Measurements from ENCODE around the gene KIF13A.

DNA sequence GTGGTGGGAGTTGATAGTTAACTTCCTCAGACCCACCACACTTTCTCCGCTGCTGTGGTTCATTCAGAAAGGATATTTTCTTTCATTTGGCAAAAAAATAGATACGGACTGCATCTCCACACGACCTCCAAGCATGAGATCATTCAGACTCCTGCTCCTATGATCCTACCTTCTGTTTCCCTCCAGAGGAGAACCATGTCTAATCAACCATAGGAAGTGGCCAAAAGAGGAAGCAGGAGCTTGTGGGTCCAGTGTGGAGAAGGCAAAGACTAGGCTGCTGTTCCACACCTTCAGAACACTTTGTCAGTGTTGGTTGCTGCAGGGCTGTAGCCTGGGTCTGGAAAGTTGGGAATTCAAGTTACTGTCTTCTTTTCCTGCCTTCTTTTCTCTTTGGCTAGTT lies 10.6 kb upstream of the KIF13A start:
- TF ChIP-seq CTCF (IDR thresholded peaks at IDR 0.05 in 2 of 3, conservative IDR thresholded peaks at IDR 0.05 in 1 of 3; ENCODE audit: insufficient read depth in 2 of 3, low read depth in 1 of 3, low read length in 3 of 3) (no peak), ZNF785 (CRISPR knock-in tag; IDR thresholded peaks at IDR 0.05) (no peak), ARID1B (IDR thresholded peaks at IDR 0.05) (no peak), RB1 (IDR thresholded peaks at IDR 0.05; ENCODE audit: low read depth) (no peak), FOS (IDR thresholded peaks at IDR 0.05; ENCODE audit: extremely low read depth, insufficient read length) (no peak), ZFP30 (CRISPR knock-in tag; IDR thresholded peaks at IDR 0.05; ENCODE audit: borderline replicate concordance) (no peak), SMC3 (conservative IDR thresholded peaks at IDR 0.05; ENCODE audit: insufficient read depth, low read depth, low read length) (no peak), ZNF589 (CRISPR knock-in tag; IDR thresholded peaks at IDR 0.05; ENCODE audit: low read depth) (no peak), CHCHD3 (CRISPR knock-in tag; IDR thresholded peaks at IDR 0.05) (no peak), ZNF280B (CRISPR knock-in tag; IDR thresholded peaks at IDR 0.05) (no peak), DMBX1 (CRISPR knock-in tag; IDR thresholded peaks at IDR 0.05; ENCODE audit: borderline replicate concordance) (no peak)
- TF ChIP-seq, protein P1, sequence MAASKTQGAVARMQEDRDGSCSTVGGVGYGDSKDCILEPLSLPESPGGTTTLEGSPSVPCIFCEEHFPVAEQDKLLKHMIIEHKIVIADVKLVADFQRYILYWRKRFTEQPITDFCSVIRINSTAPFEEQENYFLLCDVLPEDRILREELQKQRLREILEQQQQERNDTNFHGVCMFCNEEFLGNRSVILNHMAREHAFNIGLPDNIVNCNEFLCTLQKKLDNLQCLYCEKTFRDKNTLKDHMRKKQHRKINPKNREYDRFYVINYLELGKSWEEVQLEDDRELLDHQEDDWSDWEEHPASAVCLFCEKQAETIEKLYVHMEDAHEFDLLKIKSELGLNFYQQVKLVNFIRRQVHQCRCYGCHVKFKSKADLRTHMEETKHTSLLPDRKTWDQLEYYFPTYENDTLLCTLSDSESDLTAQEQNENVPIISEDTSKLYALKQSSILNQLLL (CRISPR knock-in tag; IDR thresholded peaks at IDR 0.05; ENCODE audit: borderline replicate concordance), result no peak
- TF ChIP-seq, protein P2, sequence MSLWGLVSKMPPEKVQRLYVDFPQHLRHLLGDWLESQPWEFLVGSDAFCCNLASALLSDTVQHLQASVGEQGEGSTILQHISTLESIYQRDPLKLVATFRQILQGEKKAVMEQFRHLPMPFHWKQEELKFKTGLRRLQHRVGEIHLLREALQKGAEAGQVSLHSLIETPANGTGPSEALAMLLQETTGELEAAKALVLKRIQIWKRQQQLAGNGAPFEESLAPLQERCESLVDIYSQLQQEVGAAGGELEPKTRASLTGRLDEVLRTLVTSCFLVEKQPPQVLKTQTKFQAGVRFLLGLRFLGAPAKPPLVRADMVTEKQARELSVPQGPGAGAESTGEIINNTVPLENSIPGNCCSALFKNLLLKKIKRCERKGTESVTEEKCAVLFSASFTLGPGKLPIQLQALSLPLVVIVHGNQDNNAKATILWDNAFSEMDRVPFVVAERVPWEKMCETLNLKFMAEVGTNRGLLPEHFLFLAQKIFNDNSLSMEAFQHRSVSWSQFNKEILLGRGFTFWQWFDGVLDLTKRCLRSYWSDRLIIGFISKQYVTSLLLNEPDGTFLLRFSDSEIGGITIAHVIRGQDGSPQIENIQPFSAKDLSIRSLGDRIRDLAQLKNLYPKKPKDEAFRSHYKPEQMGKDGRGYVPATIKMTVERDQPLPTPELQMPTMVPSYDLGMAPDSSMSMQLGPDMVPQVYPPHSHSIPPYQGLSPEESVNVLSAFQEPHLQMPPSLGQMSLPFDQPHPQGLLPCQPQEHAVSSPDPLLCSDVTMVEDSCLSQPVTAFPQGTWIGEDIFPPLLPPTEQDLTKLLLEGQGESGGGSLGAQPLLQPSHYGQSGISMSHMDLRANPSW (CRISPR knock-in tag; IDR thresholded peaks at IDR 0.05), result no peak
